Panc1 (cell line): Measurements from ENCODE around the gene ADAMTS16.

Experiments
- CTCF ChIP-seq: fragments of 450-650 bp; IDR thresholded peaks from 2 replicates; pipeline ENCODE4 v1.5.1; 2017; ENCODE audit warnings: mild to moderate bottlenecking
- POLR2AphosphoS5 ChIP-seq: IDR thresholded peaks from 2 replicates; pipeline ENCODE4 v1.6.1; 2012; ENCODE audit warnings: mild to moderate bottlenecking, low read depth, low read length, moderate library complexity

GRCh38 chr5:5353681-5354080 lies 213.6 kb downstream of the ADAMTS16 start:
- TF ChIP-seq CTCF: no peak
- TF ChIP-seq POLR2AphosphoS5: no peak
